GM20000 (cell line): ENCODE results near the gene XIRP1.

Source experiments
- DNase-seq: peaks from one replicate; pipeline ENCODE4 v3.0.0; 2012; ENCODE audit warnings: low spot score
- TF ChIP-seq, protein P1 (sequence below): IDR thresholded peaks from 2 replicates; pipeline ENCODE4 v1.5.1; 2012; ENCODE audit warnings: mild to moderate bottlenecking, control low read depth; ENCODE audit errors: extremely low read depth, missing control alignments

Gene XIRP1

GRCh38 chr3:39169712-39170111 is 22.7 kb downstream of the XIRP1 start:
- no peak for DNase-seq
- TF ChIP-seq, protein P1, sequence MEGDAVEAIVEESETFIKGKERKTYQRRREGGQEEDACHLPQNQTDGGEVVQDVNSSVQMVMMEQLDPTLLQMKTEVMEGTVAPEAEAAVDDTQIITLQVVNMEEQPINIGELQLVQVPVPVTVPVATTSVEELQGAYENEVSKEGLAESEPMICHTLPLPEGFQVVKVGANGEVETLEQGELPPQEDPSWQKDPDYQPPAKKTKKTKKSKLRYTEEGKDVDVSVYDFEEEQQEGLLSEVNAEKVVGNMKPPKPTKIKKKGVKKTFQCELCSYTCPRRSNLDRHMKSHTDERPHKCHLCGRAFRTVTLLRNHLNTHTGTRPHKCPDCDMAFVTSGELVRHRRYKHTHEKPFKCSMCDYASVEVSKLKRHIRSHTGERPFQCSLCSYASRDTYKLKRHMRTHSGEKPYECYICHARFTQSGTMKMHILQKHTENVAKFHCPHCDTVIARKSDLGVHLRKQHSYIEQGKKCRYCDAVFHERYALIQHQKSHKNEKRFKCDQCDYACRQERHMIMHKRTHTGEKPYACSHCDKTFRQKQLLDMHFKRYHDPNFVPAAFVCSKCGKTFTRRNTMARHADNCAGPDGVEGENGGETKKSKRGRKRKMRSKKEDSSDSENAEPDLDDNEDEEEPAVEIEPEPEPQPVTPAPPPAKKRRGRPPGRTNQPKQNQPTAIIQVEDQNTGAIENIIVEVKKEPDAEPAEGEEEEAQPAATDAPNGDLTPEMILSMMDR, result no peak

GRCh38 chr3:39168156-39168780 is 24.1 kb downstream of the XIRP1 start:
- TF ChIP-seq, protein P1, result no peak
- DNase-seq, result no peak

GRCh38 chr3:39166932-39167532 is 25.4 kb downstream of the XIRP1 start:
- no peak for DNase-seq
- TF ChIP-seq, protein P1, result no peak

GRCh38 chr3:39166134-39166710 is 26.2 kb downstream of the XIRP1 start:
- TF ChIP-seq, protein P1, result no peak
- DNase-seq, result no peak

DNA sequence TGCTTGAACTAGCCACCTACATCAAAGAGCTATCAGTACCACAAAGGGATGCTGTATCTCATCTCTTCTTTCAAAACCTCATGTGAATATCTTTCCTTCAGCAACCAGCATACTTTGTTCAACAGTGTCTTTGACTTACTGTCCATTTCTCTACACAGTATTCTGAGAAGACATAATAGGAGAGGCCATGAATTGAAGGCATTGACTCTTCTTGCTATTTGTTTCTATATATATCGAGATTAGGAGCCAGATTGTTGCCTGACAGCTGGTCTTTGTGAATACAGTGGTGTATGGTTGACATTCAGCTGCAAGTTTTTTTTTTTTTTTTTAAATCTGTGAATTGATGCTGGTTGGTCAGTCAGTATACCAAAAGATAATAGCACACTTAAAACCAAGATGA is 26.9 kb downstream of the XIRP1 start:
- no peak for DNase-seq
- TF ChIP-seq, protein P1, result no peak

- no peak for DNase-seq
These were observed 28.0 kb downstream of the XIRP1 start for GRCh38 chr3:39164414-39164813.

More at GRCh38 chr3:39164414-39164813, 28.0 kb downstream of the XIRP1 start:
- TF ChIP-seq, protein P1, result no peak
